Fibroblast of peridontal ligament (primary cell): ENCODE data around the gene IL32.

Source experiments
- DNase-seq: peaks from one replicate; pipeline ENCODE4 v3.0.0-alpha.2; 2010; ENCODE audit errors: extremely low read depth

Gene IL32, protein sequence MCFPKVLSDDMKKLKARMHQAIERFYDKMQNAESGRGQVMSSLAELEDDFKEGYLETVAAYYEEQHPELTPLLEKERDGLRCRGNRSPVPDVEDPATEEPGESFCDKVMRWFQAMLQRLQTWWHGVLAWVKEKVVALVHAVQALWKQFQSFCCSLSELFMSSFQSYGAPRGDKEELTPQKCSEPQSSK

GRCh38 chr16:3065069-3065741 lies at the start of gene IL32:
TSS of gene IL32 (plus strand) at chr16:3065640. CDS start at chr16:3065812, 172 bp downstream.
- DNase-seq: peak; percentile 33

GRCh38 chr16:3015865-3016521 lies 49.4 kb upstream of the IL32 start:
- DNase-seq: no peak

- no peak for DNase-seq
Measured at GRCh38 chr16:3017344-3017743, 48.1 kb upstream of the IL32 start.

- no peak for DNase-seq
Measured at GRCh38 chr16:3017794-3018506, 47.5 kb upstream of the IL32 start, which contains the start of gene CLDN6. TSS of gene CLDN6 (minus strand) at chr16:3018183. CDS start at chr16:3016021, 2,162 bp downstream.

- no peak for DNase-seq
Measured at GRCh38 chr16:3019594-3020246, 45.7 kb upstream of the IL32 start.

DNA sequence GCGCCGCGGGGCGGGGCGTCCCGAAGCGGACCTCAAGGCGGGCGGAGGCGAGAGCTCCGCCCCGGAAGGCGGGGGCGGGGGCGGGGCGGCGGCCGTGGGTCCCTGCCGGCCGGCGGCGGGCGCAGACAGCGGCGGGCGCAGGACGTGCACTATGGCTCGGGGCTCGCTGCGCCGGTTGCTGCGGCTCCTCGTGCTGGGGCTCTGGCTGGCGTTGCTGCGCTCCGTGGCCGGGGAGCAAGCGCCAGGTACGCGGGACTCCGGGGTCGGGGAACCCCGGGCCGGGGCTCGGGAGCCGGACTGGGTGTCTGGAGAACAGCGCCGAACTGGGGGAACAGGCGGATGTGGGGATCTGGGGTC lies 45.2 kb upstream of the IL32 start, which contains the start of gene TNFRSF12A:
TSS of gene TNFRSF12A (plus strand) at position 122 of the 357 bp plus-strand sequence. CDS start at position 152, 30 bp downstream.
- DNase-seq: peak; percentile 39

DNA sequence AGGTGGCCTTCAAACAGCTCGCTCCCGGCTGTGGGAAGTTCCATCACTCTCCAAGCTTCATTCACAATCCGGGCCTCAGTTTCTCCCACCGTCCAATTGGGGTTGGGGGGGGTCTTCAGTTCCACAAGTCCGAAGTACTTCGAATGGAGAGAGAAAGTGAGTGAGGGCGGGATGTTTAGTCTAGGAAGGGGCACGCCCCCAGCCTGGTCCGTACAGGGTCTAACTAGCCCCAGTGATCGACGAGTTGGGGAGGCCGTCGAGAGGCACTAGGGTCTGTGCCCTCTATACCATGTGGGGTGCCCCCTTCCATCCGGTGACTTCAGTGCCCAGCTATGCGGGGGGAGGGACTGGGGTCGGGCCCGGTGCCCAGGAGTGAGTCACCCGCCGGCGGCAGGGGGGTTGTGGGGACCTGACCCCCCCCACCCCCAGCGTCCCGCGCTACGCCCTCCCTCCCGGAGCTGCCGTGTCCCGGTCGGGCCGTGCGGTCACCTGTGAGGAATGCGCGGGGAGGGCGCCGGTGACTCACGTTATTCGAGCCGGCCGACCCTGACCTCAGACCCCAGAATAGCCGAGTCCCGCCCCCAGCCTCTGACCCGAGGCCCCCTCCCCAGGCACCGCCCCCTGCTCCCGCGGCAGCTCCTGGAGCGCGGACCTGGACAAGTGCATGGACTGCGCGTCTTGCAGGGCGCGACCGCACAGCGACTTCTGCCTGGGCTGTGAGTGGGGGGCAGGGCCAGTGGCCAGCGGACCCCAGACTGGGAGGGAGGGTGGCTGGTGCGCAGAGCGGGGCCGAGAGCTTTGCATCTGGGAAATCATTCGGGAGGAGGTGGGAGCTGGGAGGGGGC lies 44.6 kb upstream of the IL32 start:
- DNase-seq: peak; percentile 75

GRCh38 chr16:3021449-3022207 lies 43.8 kb upstream of the IL32 start:
- peak; percentile 88 for DNase-seq

- DNase-seq: peak; percentile 93
Measured at GRCh38 chr16:3022208-3022683, 43.2 kb upstream of the IL32 start.

GRCh38 chr16:3022684-3023414 lies 42.6 kb upstream of the IL32 start:
- peak; percentile 46 for DNase-seq

GRCh38 chr16:3023415-3023668 lies 42.1 kb upstream of the IL32 start:
- peak; percentile 65 for DNase-seq

DNA sequence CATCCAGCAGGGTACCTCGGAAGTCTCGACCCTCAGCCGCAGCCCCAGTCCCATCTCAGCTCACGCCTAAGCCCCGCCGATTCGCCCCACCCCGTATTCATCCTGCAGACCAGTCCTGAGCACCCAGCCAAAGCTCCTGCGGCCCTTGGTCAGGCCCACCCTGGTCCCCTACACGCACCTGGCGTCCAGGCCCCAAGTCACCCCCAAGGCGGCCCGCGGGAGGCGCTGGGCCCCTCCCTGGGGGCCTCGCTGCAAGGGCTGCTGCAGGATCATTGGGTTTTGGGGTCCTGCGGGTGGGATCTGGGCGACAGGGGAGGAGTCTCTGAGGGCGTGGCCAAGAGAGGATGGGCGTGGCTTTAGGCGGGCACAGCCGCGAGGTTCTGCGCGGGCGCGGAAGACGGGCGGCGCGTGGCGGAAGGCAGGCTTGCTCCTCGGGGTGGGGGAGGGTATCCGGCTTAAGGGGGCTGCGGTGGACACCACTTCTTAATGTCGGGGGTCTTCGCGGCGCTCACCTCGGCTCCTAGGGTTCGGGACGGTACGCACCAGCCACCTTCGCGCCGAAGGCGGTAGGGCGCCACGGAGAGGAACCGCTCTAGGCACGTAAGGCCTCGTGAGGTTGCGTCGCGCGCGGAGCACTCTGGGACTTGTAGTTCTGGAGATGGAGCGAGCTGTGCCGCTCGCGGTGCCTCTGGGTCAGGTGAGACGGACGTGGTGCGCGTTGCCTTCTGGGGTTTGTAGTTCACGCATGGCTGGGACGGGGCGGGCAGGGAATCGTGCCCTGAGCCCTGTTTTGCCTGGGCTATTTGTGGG lies 41.6 kb upstream of the IL32 start, which contains the start of the genes HCFC1R1 and THOC6:
TSS of gene HCFC1R1 (minus strand) at position 274 of the 810 bp plus-strand sequence. CDS start at position 273, 1 bp downstream.
TSS of gene THOC6 (plus strand) at position 367 of the 810 bp plus-strand sequence. CDS start at position 659, 292 bp downstream.
- DNase-seq: peak; percentile 96

DNA sequence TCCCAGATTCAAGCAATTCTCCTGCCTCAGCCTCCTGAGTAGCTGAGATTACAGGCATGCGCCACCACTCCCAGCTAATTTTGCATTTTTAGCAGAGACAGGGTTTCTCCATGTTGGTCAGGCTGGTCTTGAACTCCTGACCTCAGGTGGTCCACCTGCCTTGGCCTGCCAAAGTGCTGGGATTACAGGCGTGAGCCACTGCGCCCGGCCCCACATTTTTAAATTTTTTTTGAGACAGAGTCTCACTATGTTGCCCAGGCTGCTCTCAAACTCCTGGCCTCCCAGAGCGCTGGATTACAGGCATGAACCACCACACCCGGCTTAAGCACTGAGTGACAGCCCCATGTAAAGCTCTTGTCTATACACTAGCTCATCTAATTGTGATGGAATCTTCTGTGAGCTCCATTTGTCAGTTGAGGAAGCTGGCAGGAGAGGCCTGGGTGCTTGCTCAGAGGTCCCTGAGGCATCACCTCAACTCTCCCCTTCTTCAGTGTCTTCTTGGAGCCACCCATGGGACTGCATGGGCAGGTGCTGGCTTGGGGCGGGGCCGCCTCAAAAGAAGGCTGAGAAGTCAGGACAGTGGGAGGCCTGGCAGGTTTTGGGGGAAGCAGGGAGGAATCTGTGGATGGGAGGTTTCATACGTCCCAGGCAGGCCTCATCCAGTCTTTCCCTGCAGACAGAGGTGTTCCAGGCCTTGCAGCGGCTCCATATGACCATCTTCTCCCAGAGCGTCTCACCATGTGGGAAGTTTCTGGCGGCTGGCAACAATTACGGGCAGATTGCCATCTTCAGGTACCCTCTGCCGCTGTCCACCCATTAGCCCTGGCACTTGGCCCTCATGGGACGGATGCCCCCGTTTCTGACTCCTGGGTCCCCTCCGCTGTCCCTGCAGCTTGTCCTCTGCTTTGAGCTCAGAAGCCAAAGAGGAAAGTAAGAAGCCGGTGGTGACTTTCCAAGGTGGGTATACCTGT lies 40.1 kb upstream of the IL32 start:
- DNase-seq: no peak

- no peak for DNase-seq
Measured at GRCh38 chr16:3026003-3026378, 39.4 kb upstream of the IL32 start.

GRCh38 chr16:3026609-3027488 lies 38.6 kb upstream of the IL32 start:
- no peak for DNase-seq

GRCh38 chr16:3027489-3027795 lies 38.0 kb upstream of the IL32 start:
- no peak for DNase-seq
